HG02610 (cell line): ENCODE measurements around the gene BAIAP3.

Experiments
- ATAC-seq: cut with Tn5 transposase; IDR thresholded peaks from one replicate; pipeline ENCODE4 v1.9.1; 2021; ENCODE audit warnings: mild to moderate bottlenecking, moderate library complexity; ENCODE audit not compliant: unreplicated experiment

Gene BAIAP3

DNA sequence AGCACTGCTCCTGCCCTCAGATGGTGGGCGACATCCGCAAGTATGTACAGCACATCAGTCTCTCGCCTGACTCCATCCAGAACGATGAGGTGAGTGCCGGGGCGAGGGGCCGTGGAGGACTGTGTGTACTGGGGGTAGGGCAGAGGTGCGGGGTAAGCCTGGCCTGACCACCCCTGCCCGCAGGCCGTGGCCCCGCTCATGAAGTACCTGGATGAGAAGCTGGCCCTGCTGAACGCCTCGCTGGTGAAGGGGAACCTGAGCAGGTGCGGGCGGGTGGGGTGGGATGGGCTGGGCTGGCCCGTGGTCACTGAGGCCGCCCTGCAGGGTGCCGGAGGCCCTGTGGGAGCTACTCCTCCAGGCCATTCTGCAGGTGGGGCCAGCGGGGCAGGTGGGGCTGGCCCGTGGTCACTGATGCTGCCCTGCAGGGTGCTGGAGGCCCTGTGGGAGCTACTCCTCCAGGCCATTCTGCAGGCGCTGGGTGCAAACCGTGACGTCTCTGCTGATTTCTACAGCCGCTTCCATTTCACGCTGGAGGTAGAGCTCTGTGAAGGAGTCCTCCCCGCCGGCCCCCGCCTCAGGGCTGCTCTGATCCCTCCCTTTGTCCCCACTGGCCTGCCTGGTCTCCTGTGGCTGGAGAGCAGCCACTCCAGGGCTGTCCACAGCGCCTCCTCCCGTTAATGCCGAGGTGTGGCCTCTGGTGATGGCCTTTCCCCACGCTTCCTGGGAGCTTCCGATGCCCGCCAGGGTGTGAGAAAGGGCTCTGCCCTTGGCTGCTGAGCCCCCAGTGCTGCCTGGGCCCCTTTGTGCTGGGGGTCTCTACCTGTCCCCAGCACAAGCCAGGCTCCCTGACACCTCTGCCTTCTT is 13.2 kb downstream of the BAIAP3 start:
- no peak for ATAC-seq

GRCh38 chr16:1347286-1347855 is 13.9 kb downstream of the BAIAP3 start:
- ATAC-seq, result no peak

DNA sequence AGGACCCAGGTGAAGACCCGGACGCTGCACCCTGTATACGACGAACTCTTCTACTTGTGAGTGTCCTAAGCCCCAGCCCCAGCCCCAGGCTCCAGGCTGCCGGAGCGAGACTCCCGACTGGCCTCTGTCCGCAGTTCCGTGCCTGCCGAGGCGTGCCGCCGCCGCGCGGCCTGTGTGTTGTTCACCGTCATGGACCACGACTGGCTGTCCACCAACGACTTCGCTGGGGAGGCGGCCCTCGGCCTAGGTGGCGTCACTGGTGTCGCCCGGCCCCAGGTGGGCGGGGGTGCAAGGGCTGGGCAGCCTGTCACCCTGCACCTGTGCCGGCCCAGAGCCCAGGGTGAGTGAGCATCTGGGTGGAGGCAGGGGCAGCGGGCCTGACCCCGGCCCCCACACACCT is 14.5 kb downstream of the BAIAP3 start:
- ATAC-seq, result no peak

DNA sequence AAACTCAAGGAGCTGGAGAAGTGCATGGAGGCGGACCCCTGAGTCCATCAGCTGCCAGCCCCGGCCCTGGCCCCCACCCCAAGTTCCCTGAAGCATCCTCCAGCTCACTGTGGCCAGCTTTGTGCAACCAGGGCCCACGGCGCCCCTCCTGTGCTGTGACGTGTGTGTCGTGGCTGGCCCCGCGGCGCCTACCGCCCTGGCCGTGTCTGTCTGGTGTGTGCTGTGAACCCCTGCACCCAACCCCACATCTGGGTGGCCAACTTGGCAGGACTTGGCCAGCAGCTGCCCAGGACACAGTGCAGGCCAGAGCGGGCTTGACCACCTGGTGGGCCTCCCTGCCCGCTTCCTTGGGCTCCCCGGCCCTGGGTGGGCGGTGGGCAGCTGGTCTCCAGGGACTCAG is 15.0 kb downstream of the BAIAP3 start:
- no peak for ATAC-seq

DNA sequence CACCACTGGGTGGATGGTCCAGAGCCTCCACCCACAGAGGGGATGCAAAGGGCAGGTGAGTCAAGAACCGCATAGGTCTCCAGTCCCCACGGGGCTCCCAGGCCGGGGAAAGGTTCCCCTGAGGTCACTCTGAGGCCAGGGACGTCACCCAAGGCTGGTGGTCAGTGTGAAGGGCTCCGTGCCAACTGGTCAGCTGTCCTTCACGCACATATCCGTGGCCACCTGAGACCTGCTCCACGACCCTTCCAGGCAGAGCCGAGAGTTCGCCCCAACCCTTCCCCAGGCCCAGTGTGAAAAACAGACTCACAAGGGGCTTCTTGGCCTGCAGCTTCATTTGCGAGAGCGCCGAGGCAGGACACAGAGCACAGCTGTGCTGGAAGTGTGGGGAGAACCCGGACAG is 15.5 kb downstream of the BAIAP3 start:
- ATAC-seq, result no peak

- no peak for ATAC-seq
These were observed 15.9 kb downstream of the BAIAP3 start for GRCh38 chr16:1349351-1349750.

- ATAC-seq, result no peak
These were observed 16.5 kb downstream of the BAIAP3 start for GRCh38 chr16:1349951-1350350.

GRCh38 chr16:1350691-1351090 is 17.2 kb downstream of the BAIAP3 start:
- no peak for ATAC-seq

GRCh38 chr16:1351215-1351581 is 17.8 kb downstream of the BAIAP3 start:
- ATAC-seq, result no peak

DNA sequence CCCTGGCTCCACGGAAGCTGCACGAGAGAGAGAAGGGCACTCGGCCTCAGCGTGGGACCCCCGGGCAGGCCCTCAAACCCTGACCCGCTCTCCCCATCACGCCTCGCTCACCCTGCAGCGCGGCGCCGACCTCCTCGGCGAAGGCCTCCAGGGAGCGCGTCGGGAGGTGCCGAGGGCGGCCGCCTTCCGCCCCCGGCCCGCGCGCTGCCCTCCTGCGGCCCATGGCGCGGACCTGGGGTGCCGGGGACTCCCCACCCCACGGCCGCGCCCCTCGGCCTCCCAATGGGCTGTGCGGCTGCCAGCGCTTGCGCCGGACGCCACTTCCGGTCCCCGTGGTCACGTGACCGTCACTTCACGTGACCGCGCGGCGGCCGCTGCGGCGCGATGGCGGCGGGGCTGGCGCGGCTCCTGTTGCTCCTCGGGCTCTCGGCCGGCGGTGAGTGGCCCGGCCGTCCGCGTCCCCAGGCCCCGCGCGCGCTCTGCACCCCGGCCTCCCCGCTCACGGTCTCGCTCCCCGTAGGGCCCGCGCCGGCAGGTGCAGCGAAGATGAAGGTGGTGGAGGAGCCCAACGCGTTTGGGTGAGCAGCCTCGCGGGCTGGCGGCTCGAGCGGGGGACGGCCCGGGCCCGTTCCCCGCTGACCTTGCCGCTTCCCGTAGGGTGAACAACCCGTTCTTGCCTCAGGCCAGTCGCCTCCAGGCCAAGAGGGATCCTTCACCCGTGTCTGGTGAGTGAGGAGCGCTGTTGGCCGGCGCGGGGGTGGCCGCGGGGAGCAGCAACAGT is 18.3 kb downstream of the BAIAP3 start, which contains the start of the genes GNPTG and TSR3:
TSS of gene GNPTG (plus strand) at position 350 of the 781 bp plus-strand sequence. CDS start at position 385, 35 bp downstream.
TSS of gene TSR3 (minus strand) at position 297 of the 781 bp plus-strand sequence. CDS start at position 223, 74 bp downstream.
- peak; percentile 62 for ATAC-seq

- no peak for ATAC-seq
These were observed 21.5 kb downstream of the BAIAP3 start for GRCh38 chr16:1354815-1355540.

DNA sequence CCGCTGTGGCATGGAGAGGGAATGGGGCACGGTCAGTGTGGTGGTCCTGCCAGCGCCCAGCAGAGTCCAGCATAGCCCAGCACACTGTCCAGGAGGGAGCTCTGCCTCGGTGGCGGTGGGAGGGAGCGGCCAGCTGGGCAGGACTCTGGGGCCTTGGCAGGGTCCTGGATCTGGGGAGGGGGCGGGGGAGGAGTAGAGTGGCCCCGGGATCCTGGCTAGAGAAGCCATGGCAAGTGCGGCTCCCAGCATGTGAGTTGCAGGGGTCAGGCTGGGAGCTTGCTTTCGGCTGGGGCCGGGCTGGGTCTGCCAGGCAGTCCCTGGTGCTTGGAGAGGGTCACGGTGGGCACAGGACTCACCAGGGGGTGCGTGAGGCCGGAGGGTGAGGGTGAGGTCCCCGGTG is 22.1 kb downstream of the BAIAP3 start:
- no peak for ATAC-seq

DNA sequence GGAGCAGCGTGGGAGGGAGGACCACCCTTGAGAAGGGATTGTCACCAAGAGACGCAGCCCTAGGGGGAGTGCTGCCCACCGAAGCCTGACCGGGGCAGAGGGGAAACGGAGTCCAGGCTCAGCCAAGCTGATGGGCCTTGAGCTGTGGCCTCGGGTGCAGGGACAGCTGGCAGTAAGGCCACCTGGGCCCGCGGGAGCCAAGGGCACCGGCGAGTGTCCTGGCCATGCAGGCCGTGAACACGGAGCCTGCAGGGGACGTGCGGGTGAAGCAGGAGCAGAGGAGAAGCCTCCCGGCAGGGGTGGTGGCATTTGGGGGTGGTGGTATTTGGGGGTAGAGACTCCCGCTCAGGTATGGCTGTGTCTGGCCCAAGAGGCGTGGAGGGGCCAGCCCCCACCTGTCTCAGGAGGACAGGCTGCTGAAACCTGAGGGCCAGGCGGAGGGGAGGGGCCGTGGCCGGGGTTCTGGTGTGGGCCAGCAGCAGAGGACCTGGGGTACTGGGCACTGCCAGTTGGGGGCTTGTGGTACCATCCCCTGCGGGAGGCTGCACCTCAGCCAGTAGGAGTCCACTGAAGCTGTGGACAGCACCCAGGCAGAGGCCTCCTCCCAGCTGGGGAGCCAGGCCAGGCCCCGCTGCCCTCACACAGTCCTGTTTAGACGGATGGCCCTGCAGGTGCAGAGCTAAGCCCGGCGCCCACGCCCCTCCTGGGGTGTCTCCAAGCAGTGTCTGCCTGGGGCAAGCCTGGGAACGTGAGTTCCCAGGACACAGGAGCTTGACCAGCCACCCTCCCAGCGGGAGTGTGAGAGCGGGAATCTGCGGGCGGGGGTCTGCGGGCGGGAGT is 22.8 kb downstream of the BAIAP3 start:
- no peak for ATAC-seq

GRCh38 chr16:1357906-1358566 is 24.6 kb downstream of the BAIAP3 start:
- ATAC-seq, result no peak

- no peak for ATAC-seq
These were observed 28.4 kb downstream of the BAIAP3 start for GRCh38 chr16:1361685-1362360.

DNA sequence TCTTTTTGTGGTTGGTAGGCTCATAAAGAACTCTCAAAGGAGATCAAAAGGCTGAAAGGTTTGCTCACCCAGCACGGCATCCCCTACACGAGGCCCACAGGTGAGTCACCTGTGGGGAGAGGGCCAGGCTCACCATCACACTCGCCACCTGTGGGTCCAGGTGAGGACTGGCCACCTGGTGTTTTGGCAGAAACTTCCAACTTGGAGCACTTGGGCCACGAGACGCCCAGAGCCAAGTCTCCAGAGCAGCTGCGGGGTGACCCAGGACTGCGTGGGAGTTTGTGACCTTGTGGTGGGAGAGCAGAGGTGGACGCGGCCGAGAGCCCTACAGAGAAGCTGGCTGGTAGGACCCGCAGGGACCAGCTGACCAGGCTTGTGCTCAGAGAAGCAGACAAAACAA is 29.4 kb downstream of the BAIAP3 start:
- no peak for ATAC-seq

DNA sequence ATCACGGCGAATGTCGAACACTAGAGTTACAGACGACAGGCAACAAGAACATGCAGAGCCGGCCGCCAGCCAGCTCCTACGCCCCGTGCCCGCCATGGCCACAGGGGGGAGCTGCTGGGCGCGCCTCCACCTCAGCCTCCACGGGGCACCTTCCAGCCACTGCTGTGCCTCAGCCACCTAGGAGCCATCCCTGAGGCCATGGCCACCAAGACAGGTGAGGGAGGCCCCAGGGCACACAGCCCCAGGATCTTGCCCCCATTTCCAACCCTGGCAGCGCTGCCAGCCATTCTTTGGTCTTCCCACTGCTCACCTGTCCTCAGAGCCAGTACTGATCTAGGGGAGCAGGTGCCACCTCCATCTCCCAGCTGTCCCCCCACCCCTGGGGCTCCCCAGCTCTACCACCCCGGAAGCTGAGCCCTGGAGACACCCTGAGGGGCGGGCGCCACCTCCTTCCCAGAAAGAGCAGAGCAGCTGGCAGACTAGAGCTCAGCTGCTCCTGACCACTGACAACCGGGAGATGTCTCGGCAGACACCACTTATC is 30.1 kb downstream of the BAIAP3 start:
- ATAC-seq, result no peak

- no peak for ATAC-seq
These were observed 31.1 kb downstream of the BAIAP3 start for GRCh38 chr16:1364510-1364909.
